Measurements from ENCODE around the gene ZDHHC15.
"Not testable (repeated sequence)": the region's sequence is repeated elsewhere in the genome, so short reads cannot be mapped to it uniquely, and the experiment has no call there.

Gene ZDHHC15, protein sequence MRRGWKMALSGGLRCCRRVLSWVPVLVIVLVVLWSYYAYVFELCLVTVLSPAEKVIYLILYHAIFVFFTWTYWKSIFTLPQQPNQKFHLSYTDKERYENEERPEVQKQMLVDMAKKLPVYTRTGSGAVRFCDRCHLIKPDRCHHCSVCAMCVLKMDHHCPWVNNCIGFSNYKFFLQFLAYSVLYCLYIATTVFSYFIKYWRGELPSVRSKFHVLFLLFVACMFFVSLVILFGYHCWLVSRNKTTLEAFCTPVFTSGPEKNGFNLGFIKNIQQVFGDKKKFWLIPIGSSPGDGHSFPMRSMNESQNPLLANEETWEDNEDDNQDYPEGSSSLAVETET

DNA sequence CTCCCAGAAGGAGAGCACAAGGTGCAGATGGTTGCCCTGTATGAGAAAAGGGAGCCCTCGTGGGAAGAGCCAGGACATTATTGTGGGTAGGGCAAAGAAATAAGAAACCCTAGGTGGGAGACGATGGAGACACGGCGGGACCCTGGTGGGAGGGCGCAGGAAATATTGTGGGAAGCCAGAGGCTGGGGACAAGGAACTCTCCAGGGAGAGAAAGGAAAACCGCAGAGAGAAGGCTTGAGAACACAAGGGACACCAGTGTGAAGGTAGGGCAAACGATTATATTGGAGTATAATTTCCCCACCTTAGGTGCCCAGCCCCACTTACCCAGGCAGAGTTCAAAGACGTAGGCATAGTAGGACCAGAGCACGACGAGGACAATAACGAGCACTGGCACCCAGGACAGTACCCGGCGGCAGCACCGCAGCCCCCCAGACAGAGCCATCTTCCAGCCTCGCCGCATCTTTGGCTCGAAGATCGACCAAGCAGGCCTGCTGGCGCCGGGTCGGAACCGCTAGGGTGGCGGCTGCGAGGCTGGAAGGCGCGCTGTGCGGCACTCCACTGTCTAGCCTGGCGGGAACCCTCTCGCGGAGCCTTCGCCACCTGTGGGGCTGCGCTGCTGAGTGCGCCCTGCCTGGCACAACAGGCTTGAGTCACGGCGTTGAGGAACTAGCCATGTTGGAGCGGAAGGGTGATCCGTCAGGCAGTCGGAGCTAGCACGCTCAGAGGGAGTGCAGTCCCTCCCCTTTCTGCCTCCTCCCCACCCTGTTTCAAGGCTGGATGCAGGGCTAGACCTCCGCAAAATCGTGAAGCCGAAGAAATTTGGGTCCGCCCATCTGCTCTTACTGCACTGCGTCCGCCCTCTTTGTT lies at the start of gene ZDHHC15:
Gene ZDHHC15 (minus strand): TSS at position 473 of the 867 bp plus-strand sequence. CDS start 13 bp downstream, at position 460.
- DNase-seq (ENCODE audit: low read depth), result peak; percentile 3

DNA sequence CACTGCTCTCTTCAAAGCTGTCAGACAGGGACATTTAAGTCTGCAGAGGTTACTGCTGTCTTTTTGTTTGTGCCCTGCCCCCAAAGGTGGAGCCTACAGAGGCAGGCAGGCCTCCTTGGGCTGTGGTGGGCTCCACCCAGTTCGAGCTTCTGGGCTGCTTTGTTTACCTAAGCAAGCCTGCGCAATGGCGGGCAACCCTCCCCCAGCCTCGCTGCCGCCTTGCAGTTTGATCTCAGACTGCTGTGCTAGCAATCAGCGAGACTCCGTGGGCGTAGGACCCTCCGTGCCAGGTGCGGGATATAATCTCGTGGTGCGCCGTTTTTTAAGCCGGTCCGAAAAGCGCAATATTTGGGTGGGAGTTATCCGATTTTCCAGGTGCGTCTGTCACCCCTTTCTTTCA lies 37.7 kb upstream of the ZDHHC15 start:
- not testable (repeated sequence) for DNase-seq (ENCODE audit: low read depth); H3K4me3 ChIP-seq (replicated peaks; ENCODE audit: low read depth, low read length)

More for the DNA sequence above, at the start of gene ZDHHC15:
- TF ChIP-seq, protein P1, sequence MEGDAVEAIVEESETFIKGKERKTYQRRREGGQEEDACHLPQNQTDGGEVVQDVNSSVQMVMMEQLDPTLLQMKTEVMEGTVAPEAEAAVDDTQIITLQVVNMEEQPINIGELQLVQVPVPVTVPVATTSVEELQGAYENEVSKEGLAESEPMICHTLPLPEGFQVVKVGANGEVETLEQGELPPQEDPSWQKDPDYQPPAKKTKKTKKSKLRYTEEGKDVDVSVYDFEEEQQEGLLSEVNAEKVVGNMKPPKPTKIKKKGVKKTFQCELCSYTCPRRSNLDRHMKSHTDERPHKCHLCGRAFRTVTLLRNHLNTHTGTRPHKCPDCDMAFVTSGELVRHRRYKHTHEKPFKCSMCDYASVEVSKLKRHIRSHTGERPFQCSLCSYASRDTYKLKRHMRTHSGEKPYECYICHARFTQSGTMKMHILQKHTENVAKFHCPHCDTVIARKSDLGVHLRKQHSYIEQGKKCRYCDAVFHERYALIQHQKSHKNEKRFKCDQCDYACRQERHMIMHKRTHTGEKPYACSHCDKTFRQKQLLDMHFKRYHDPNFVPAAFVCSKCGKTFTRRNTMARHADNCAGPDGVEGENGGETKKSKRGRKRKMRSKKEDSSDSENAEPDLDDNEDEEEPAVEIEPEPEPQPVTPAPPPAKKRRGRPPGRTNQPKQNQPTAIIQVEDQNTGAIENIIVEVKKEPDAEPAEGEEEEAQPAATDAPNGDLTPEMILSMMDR (IDR thresholded peaks at IDR 0.05; ENCODE audit: low read length, missing control alignments), result no peak
- H3K4me3 ChIP-seq (replicated peaks; ENCODE audit: low read depth, low read length), result peak within 1 kb of the TSS; percentile 21

DNA sequence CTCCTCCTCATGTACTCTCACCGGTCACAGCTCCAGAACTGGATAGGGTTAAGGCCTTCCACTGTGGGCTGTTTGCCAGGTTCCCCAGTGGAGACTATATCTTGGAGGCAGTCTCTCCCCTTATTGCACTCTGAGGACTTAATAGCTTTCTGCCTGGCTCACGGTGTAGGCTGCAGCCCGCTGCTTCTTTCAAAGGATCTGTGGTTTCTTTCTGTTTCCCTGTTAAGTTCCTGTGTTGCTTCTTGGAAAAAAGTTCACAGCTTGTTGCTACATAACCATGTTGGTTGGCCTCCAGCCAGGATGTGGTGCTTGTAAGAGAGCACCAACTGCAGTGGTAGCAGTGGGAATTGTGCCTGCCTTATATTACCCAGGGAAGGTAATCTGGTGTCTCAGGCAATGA lies 24.9 kb upstream of the ZDHHC15 start:
- TF ChIP-seq, protein P1 (IDR thresholded peaks at IDR 0.05; ENCODE audit: low read length, missing control alignments), result no peak
- peak; percentile 0 for DNase-seq (ENCODE audit: low read depth)
- no peak overlapping the region for H3K4me3 ChIP-seq (replicated peaks; ENCODE audit: low read depth, low read length)

DNA sequence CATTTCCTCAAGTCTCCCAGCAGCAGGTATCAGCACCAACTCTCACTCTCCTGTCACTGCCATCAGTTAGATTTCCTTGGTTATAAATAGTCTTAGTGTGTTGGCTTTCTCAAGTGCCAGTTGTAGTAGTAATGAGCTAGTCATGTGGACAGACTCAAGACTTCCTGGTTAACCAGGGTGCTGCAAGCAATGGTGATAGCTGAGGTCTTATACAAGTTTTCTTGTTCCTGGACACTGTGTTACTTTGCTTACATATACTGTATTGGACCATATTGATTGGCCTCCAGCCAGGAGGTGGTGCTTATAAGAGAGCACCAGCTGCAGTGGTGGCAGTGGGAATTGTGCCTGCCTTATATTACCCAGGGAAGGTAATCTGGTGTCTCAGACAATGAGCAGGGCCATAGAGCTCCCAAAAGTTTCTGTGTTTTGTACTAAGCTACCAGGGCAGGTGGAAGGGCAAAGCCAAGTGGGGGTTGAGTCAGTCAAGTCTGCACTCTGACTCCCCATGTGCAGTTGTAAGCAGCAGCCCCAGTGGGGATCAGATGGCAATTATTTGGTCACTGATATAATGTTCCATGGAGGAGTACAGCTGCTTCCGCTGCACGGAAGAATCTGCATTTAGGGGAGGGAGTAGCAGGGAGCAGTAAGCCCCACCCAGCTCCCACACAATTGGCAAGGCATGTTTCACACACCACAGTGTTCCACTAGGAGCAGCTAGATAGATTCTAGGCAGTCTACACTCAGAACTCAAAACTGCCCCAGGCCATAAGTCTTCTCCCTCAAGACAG lies 24.1 kb upstream of the ZDHHC15 start:
- TF ChIP-seq, protein P1 (IDR thresholded peaks at IDR 0.05; ENCODE audit: low read length, missing control alignments), result no peak
- DNase-seq (ENCODE audit: low read depth), result no peak
- no peak overlapping the region for H3K4me3 ChIP-seq (replicated peaks; ENCODE audit: low read depth, low read length)

DNA sequence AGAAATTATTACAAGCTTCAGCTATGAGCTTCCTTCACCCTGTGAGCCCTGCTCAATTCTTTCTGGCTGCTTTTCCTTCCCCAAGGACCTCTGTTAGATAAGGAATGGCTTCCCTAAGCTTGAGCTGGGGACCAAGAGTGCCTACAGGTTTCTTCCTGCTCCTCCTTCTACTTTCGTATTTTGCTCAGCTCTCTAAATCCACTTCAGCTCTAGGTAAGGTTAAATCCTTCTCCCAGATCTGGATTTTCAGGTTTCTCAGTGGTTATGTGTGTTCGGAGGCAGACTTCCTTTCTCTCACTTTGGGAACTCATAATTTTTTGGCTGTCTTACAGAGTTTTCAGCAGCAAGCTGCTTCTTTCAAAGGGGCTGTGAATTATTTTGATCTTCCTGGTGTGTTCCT lies 21.9 kb upstream of the ZDHHC15 start:
- TF ChIP-seq, protein P1 (IDR thresholded peaks at IDR 0.05; ENCODE audit: low read length, missing control alignments), result no peak
- no peak for DNase-seq (ENCODE audit: low read depth)
- H3K4me3 ChIP-seq (replicated peaks; ENCODE audit: low read depth, low read length), result no peak overlapping the region

DNA sequence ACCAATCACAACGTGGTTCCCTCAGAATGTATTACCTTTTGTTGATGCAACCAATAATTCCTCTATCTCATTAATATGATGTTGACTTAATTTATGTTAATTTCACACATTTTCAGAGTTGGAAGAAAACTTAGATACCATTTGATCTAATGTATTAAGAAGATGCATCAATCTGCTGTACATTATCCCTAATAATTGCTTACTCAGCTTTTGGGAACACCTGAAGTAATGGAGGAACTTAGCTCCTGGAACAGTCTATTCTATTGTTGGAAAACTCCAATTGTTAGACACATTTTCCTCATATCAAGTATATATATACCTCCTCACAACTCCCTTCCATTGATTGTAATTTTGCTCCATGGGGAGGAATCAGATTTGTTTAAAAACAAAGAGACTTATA lies 38.9 kb downstream of the ZDHHC15 start:
- no peak overlapping the region for H3K4me3 ChIP-seq (replicated peaks; ENCODE audit: low read depth, low read length)
- no peak for DNase-seq (ENCODE audit: low read depth)
- TF ChIP-seq, protein P1 (IDR thresholded peaks at IDR 0.05; ENCODE audit: low read length, missing control alignments), result no peak

DNA sequence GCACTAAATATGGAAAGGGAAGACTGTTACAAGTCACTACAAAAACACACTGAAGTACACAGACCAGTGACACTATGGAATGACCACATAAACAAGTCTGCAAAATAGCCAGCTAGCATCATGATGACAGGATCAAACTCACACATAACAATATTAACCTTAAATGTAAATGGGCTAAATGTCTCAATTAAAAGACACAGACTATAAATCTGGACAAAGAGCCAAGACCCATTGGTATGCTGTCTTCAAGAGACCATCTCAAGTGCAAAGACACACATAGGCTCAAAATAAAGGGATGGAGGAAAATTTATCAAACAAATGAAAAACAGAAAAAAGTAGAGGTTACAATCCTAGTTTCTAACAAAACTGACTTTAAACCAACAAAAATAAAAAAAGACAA lies 61.1 kb downstream of the ZDHHC15 start:
- not testable (repeated sequence) for DNase-seq (ENCODE audit: low read depth); H3K4me3 ChIP-seq (replicated peaks; ENCODE audit: low read depth, low read length)

All from fibroblast of pulmonary artery (primary cell).